Endothelial cell (in vitro differentiated cells): ENCODE data around the gene VSIG2. TPM values are rescaled to one million over a fixed set of nuclear protein-coding genes. Genes with fewer than 3 reads are reported as not detected.

Experiments
- DNase-seq: peaks from one replicate; pipeline ENCODE4 v3.0.0; 2021; ENCODE audit warnings: low spot score
- H3K27ac Mint-ChIP-seq: one replicate; pipeline ENCODE4 v1.8.0; 2021; ENCODE audit warnings: mixed read lengths, inconsistent platforms; ENCODE audit not compliant: unreplicated experiment
- H3K27me3 Mint-ChIP-seq: one replicate; pipeline ENCODE4 v1.8.0; 2021; ENCODE audit warnings: mild to moderate bottlenecking, moderate library complexity, mixed read lengths, inconsistent platforms; ENCODE audit not compliant: unreplicated experiment
- H3K36me3 Mint-ChIP-seq: one replicate; pipeline ENCODE4 v1.8.0; 2021; ENCODE audit warnings: mild to moderate bottlenecking, low read depth, mixed read lengths, inconsistent platforms; ENCODE audit not compliant: unreplicated experiment
- H3K4me1 Mint-ChIP-seq: one replicate; pipeline ENCODE4 v1.8.0; 2021; ENCODE audit warnings: mild to moderate bottlenecking, mixed read lengths, inconsistent platforms; ENCODE audit not compliant: unreplicated experiment
- H3K4me3 Mint-ChIP-seq: one replicate; pipeline ENCODE4 v1.8.0; 2021; ENCODE audit warnings: mild to moderate bottlenecking, mixed read lengths, inconsistent platforms; ENCODE audit not compliant: unreplicated experiment
- H3K9me3 Mint-ChIP-seq: one replicate; pipeline ENCODE4 v1.8.0; 2021; ENCODE audit warnings: mixed read lengths, inconsistent platforms; ENCODE audit not compliant: unreplicated experiment
- total RNA-seq: library from RNA; stranded (reverse); fragmentation: NEBNext Ultra II Directional; extraction: Animal tissue kit (Norgen Biotek cat#: 25700); gene quantifications from one replicate; pipeline ENCODE4 v1.2.1, GENCODE V29; 2021; ENCODE audit not compliant: unreplicated experiment
- TF ChIP-seq, protein P1 (sequence below): fragments of 200-600 bp; sonication (generic); IDR thresholded peaks from one replicate; pipeline ENCODE4 v1.5.0; 2021; ENCODE audit warnings: antibody characterized with exemption; ENCODE audit not compliant: unreplicated experiment

Gene VSIG2
- total RNA-seq, 1 donor from 2014 or later, result 8.6 TPM

DNA sequence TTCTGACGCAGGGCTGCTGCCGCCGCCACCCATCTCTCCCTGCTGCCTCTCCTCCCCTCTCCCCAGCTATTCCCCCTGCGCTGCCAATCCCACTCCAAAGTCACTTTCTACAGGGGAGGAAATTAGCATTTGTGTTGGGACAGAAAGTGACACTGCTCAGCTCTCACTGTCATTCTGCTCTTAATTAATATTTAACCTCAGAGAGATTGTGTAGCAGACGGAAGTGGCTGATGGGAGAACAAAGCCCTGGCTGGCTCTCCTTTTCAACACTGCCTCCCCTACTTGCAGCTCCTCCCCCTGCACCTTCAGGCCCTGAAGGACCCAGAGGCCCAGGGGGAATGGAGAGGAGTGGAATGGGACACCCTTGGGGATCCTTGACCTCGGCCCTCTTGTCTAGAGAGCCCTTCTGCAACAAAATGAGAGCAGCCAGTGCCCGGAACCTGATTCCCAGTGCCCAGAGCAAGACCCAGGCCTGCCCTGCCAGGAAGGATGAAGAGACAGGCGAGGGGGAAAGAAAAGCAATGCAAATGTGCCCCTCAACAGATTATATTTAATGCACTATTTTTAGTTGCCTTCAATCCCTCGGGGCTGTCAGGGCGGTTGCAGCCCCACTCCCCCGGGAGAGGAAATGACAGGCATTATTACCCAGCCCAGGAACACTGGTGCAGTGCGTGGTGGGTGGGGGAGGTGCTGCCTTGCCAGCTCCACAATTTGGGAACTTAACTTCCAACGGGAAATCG, 26.9 kb downstream of the VSIG2 start:
- no peaks in the 10 kb centered on the region for H3K9me3 Mint-ChIP-seq
- H3K4me1 Mint-ChIP-seq, result peaks cover 40% of the 10 kb centered on the region
- TF ChIP-seq, protein P1, sequence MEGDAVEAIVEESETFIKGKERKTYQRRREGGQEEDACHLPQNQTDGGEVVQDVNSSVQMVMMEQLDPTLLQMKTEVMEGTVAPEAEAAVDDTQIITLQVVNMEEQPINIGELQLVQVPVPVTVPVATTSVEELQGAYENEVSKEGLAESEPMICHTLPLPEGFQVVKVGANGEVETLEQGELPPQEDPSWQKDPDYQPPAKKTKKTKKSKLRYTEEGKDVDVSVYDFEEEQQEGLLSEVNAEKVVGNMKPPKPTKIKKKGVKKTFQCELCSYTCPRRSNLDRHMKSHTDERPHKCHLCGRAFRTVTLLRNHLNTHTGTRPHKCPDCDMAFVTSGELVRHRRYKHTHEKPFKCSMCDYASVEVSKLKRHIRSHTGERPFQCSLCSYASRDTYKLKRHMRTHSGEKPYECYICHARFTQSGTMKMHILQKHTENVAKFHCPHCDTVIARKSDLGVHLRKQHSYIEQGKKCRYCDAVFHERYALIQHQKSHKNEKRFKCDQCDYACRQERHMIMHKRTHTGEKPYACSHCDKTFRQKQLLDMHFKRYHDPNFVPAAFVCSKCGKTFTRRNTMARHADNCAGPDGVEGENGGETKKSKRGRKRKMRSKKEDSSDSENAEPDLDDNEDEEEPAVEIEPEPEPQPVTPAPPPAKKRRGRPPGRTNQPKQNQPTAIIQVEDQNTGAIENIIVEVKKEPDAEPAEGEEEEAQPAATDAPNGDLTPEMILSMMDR, result no peak
- H3K4me3 Mint-ChIP-seq, result no peak overlapping the region
- no peak overlapping the region for H3K27ac Mint-ChIP-seq
- no peak for DNase-seq
- peaks cover 15% of the 10 kb centered on the region for H3K27me3 Mint-ChIP-seq
- peaks cover 4% of the 10 kb centered on the region for H3K36me3 Mint-ChIP-seq

DNA sequence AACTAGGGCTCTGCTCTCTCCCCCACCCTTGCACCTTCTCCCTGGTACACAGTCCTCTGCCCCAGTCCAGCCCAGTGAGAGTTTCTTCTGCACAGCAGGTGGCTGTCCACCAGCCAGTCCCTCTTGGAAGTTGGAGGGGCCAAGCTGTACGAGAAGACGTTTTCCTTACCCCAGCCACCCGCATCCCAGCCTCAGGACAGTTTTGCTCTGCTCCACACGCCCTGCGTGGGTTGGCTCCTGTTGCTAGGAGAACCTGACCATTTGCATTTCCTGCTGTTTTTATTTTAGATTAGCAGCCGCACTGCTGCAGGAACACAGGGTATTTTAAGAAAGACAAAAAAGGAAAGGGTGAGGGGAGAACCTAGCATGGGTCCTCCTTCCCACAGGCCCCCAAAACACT, 29.9 kb downstream of the VSIG2 start:
- DNase-seq, result no peak
- TF ChIP-seq, protein P1, result no peak
- Mint-ChIP-seq H3K36me3 (peaks cover 4% of the 10 kb centered on the region), H3K27ac (no peak overlapping the region), H3K4me3 (no peak overlapping the region), H3K27me3 (peaks cover 27% of the 10 kb centered on the region), H3K9me3 (no peaks in the 10 kb centered on the region), H3K4me1 (peaks cover 52% of the 10 kb centered on the region)

DNA sequence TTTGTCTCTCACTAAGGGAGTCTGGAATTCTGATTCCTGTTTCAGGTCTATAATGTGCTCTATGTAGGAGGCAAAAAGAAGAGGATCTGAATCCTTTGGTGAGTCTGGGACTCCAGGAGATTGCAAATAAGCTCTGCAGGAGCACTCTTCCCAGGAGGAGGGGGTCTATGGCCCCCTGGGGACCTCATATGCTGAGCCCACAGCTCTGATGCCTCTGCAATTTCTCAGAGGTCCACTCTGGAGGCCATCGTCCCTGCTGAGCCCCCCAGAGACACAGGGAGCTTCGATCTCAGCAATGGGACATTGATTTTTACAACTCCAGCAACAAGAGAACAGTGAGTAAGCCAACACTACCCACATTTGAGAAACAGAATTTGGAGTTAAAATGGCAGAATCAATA, 32.5 kb downstream of the VSIG2 start:
- no peaks in the 10 kb centered on the region for H3K9me3 Mint-ChIP-seq
- H3K4me1 Mint-ChIP-seq, result peaks cover 35% of the 10 kb centered on the region
- no peak overlapping the region for H3K27ac Mint-ChIP-seq
- no peaks in the 10 kb centered on the region for H3K36me3 Mint-ChIP-seq
- TF ChIP-seq, protein P1, result no peak
- H3K27me3 Mint-ChIP-seq, result peaks cover 19% of the 10 kb centered on the region
- no peak for DNase-seq
- H3K4me3 Mint-ChIP-seq, result no peak overlapping the region

DNA sequence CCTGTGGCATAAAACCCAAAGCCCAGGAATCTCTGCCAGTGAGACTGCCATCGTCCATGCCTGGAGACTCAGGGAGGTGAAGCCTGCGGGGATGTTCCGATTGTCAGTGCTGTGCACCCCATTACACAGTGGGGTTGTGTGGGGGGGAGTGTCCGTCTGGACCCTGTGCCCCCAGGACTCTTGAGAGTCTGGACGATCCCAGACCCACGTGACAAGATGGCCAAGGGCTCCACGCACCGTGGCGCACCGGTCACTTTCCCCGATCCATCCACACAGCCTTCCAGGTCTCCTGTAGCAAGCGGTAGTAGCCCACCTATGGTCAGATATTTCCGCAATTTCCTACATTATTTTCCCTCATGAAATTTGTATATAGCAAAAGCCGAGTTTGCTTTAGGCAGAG, 33.3 kb downstream of the VSIG2 start:
- no peak for DNase-seq
- Mint-ChIP-seq H3K27ac (no peak overlapping the region), H3K9me3 (no peaks in the 10 kb centered on the region), H3K4me3 (no peak overlapping the region), H3K27me3 (peaks cover 17% of the 10 kb centered on the region), H3K36me3 (no peaks in the 10 kb centered on the region), H3K4me1 (peaks cover 28% of the 10 kb centered on the region)
- TF ChIP-seq, protein P1, result no peak

DNA sequence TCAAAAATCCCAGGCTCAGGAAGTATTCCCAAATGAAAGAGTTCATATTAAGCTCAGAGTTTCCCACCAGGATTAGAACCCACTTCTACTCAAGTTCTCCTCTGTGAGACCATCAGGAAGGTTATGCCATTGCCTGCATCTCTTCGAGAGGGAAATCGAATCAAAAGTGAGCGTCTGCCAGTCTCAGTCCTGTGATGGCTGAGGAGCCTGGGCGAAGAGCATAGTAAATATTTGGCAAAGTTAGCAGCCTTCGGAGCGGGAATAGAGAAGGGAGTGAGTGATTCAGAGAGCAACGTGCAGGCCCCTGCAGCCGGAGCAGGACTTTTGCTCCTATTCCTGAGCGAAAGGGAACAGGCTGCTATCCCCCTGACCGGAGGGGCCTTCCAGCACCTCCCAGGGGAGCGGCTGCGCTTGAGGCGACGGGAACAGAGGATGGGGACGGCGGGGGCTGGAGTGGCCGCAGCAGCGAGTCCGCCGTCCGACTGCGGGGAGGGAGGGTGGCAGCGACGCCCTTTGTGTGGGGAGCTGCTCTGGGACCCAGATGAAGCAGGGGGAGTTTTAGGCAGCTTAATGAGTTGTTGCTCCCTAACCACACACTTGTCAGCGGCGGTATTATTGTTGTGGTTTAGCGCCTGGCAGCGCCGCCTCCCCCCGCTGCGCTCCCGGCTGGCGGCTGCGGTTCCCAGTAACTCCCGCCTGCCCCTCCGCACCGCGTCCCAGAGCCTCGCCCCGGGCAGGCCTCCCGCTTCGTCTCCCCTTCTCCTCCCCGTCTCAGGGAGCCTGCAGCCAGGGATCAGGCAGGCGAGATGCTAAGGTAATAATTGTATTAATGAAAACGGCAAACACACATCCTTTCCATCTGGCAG, 34.0 kb downstream of the VSIG2 start:
- H3K27me3 Mint-ChIP-seq, result peaks cover 17% of the 10 kb centered on the region
- TF ChIP-seq, protein P1, result no peak
- H3K9me3 Mint-ChIP-seq, result no peaks in the 10 kb centered on the region
- peaks cover 24% of the 10 kb centered on the region for H3K4me1 Mint-ChIP-seq
- no peaks in the 10 kb centered on the region for H3K36me3 Mint-ChIP-seq
- H3K27ac Mint-ChIP-seq, result no peak overlapping the region
- H3K4me3 Mint-ChIP-seq, result peak overlapping the region; percentile 86
- DNase-seq, result peak; percentile 23
